Measurements from ENCODE around the gene SAMD4A. TPM values are rescaled to one million over a fixed set of nuclear protein-coding genes. Genes with fewer than 3 reads are reported as not detected.

Gene SAMD4A
- polyA plus RNA-seq, 1 experiment, result 13.4 TPM

- Histone ChIP-seq H3K36me3 (ENCODE audit: control insufficient read depth, insufficient read depth, low read length) (no peaks in the 10 kb centered on the region), H3K27me3 (ENCODE audit: control insufficient read depth, insufficient read depth, low read length) (no peaks in the 10 kb centered on the region), H3K4me3 (ENCODE audit: low read depth, low read length) (no peak overlapping the region)
- ChIA-PET CTCF (interaction anchor here (1.1 to 1.5 kb wide), 4 partner anchors 11 to 110 kb away, joined by 3 to 4 read pairs (median 4); no protein-coding TSS in a partner anchor), POLR2A (interaction anchor here (0.6 kb wide), 1 partner anchor 99 kb away, joined by 4 read pairs; no protein-coding TSS in a partner anchor)
- TF ChIP-seq, protein P1, sequence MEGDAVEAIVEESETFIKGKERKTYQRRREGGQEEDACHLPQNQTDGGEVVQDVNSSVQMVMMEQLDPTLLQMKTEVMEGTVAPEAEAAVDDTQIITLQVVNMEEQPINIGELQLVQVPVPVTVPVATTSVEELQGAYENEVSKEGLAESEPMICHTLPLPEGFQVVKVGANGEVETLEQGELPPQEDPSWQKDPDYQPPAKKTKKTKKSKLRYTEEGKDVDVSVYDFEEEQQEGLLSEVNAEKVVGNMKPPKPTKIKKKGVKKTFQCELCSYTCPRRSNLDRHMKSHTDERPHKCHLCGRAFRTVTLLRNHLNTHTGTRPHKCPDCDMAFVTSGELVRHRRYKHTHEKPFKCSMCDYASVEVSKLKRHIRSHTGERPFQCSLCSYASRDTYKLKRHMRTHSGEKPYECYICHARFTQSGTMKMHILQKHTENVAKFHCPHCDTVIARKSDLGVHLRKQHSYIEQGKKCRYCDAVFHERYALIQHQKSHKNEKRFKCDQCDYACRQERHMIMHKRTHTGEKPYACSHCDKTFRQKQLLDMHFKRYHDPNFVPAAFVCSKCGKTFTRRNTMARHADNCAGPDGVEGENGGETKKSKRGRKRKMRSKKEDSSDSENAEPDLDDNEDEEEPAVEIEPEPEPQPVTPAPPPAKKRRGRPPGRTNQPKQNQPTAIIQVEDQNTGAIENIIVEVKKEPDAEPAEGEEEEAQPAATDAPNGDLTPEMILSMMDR (IDR thresholded peaks at IDR 0.05; ENCODE audit: insufficient read depth, low read depth, low read length), result no peak
- DNase-seq (ENCODE audit: low read depth), result no peak
Observed at GRCh38 chr14:54574528-54574927, 7.6 kb downstream of the SAMD4A start.

GRCh38 chr14:54577494-54577893 lies 10.6 kb downstream of the SAMD4A start:
- CTCF ChIA-PET, result interaction anchor here (0.6 to 1.1 kb wide), 3 partner anchors 11 to 114 kb away, joined by 3 to 4 read pairs (median 3); partner anchors contain the start of gene SAMD4A

GRCh38 chr14:54577977-54578376 lies 11.0 kb downstream of the SAMD4A start:
- Histone ChIP-seq H3K27me3 (ENCODE audit: control insufficient read depth, insufficient read depth, low read length) (no peaks in the 10 kb centered on the region), H3K4me3 (ENCODE audit: low read depth, low read length) (no peak overlapping the region), H3K36me3 (ENCODE audit: control insufficient read depth, insufficient read depth, low read length) (peaks cover 2% of the 10 kb centered on the region)
- POLR2A ChIA-PET, result no interaction called here
- DNase-seq (ENCODE audit: low read depth), result no peak
- TF ChIP-seq, protein P1 (IDR thresholded peaks at IDR 0.05; ENCODE audit: insufficient read depth, low read depth, low read length), result no peak
- CTCF ChIA-PET, result interaction anchor here (1.1 kb wide), 2 partner anchors 11 to 113 kb away, joined by 3 to 4 read pairs; partner anchors contain the start of gene SAMD4A

More at GRCh38 chr14:54577494-54577893, 10.6 kb downstream of the SAMD4A start:
- H3K36me3 ChIP-seq (ENCODE audit: control insufficient read depth, insufficient read depth, low read length), result peaks cover 2% of the 10 kb centered on the region
- TF ChIP-seq, protein P1 (IDR thresholded peaks at IDR 0.05; ENCODE audit: insufficient read depth, low read depth, low read length), result no peak
- POLR2A ChIA-PET, result no interaction called here
- no peaks in the 10 kb centered on the region for H3K27me3 ChIP-seq (ENCODE audit: control insufficient read depth, insufficient read depth, low read length)
- no peak overlapping the region for H3K4me3 ChIP-seq (ENCODE audit: low read depth, low read length)
- DNase-seq (ENCODE audit: low read depth), result no peak

DNA sequence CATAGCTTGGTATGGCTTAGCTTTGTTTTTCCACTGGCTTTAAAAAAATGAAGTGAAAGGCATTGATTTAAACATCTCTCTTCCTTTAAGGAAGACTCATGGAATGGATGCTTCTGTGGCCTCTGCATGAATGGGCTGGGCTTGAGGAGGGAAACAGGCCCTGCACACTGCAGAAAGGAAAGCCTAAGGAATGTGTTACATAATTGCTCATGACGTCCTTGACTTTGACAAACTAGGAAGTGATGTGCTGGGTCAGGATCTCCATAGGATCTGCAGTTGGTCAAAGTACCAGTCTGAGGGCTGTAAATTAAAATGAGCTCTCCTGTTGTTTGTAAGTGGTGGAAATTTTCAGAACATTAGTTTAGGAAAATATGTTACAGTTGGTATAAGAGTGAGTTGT lies 12.7 kb downstream of the SAMD4A start:
- ChIA-PET CTCF (interaction anchor here (1.5 kb wide), 1 partner anchor 193 kb away, joined by 3 read pairs; no protein-coding TSS in a partner anchor), POLR2A (no interaction called here)
- Histone ChIP-seq H3K36me3 (ENCODE audit: control insufficient read depth, insufficient read depth, low read length) (peaks cover 2% of the 10 kb centered on the region), H3K27me3 (ENCODE audit: control insufficient read depth, insufficient read depth, low read length) (no peaks in the 10 kb centered on the region), H3K4me3 (ENCODE audit: low read depth, low read length) (no peak overlapping the region)
- TF ChIP-seq, protein P1 (IDR thresholded peaks at IDR 0.05; ENCODE audit: insufficient read depth, low read depth, low read length), result no peak
- DNase-seq (ENCODE audit: low read depth), result no peak

- no peak for DNase-seq (ENCODE audit: low read depth)
- Histone ChIP-seq H3K4me3 (ENCODE audit: low read depth, low read length) (no peak overlapping the region), H3K27me3 (ENCODE audit: control insufficient read depth, insufficient read depth, low read length) (no peaks in the 10 kb centered on the region), H3K36me3 (ENCODE audit: control insufficient read depth, insufficient read depth, low read length) (peaks cover 2% of the 10 kb centered on the region)
- TF ChIP-seq, protein P1 (IDR thresholded peaks at IDR 0.05; ENCODE audit: insufficient read depth, low read depth, low read length), result no peak
- CTCF ChIA-PET, result interaction anchor here (1.1 kb wide), 1 partner anchor 13 kb away, joined by 3 read pairs; no protein-coding TSS in a partner anchor
- POLR2A ChIA-PET, result no interaction called here
Observed at GRCh38 chr14:54580933-54581332, 14.0 kb downstream of the SAMD4A start.

Measured in BJ (cell line).